Measurements from ENCODE around the gene TTI1.

TTI1 gene

DNA sequence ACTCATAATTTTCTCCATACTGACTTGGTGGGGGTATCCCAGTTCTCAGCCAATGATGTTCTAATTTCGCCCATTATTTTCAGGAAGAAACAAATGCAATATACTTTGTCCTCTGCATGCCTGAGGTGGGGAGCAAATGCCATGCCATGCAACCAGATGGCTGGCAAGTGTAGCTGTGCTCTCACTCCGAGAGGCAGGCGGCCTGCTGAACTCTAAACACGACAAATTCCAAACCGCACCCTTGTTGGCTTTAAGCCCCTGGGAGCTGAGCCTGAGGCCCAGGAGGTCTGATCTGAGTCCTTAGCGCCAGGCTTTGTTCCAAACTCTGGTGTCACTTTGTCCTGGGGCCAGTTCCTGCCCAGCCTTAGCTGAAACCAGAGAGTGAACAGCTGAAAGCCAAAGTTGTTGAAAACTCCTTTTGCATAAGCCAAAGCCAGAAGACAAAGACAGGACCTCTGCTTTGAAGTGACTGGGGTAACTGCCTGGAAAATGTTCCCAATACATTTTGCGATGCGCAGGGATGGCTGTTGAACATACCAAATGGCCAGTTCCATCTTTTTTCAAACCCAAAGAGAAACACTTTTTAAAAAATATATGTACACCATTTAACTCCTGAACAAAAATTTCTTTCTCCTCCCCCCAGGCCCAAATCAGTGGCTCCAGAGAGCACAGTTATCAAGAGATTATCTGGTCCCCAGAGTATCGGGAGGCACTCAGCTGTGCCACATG is 46.2 kb downstream of the TTI1 start:
- no peaks in the 10 kb centered on the region for H3K36me3 ChIP-seq (replicated peaks)
- no peak overlapping the region for H3K4me3 ChIP-seq (ENCODE audit: low read depth, low read length)
- no peaks in the 10 kb centered on the region for H3K27me3 ChIP-seq (replicated peaks)
- H3K27ac ChIP-seq: no peak overlapping the region
- no peak for DNase-seq
- TF ChIP-seq, protein P1, sequence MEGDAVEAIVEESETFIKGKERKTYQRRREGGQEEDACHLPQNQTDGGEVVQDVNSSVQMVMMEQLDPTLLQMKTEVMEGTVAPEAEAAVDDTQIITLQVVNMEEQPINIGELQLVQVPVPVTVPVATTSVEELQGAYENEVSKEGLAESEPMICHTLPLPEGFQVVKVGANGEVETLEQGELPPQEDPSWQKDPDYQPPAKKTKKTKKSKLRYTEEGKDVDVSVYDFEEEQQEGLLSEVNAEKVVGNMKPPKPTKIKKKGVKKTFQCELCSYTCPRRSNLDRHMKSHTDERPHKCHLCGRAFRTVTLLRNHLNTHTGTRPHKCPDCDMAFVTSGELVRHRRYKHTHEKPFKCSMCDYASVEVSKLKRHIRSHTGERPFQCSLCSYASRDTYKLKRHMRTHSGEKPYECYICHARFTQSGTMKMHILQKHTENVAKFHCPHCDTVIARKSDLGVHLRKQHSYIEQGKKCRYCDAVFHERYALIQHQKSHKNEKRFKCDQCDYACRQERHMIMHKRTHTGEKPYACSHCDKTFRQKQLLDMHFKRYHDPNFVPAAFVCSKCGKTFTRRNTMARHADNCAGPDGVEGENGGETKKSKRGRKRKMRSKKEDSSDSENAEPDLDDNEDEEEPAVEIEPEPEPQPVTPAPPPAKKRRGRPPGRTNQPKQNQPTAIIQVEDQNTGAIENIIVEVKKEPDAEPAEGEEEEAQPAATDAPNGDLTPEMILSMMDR (IDR thresholded peaks at IDR 0.05; ENCODE audit: low read depth, low read length, missing control alignments): no peak
- in situ Hi-C loops (cut with HindIII; ENCODE audit: low pct_ligation_motif_present, low sequenced_read_pairs): no loop called here

DNA sequence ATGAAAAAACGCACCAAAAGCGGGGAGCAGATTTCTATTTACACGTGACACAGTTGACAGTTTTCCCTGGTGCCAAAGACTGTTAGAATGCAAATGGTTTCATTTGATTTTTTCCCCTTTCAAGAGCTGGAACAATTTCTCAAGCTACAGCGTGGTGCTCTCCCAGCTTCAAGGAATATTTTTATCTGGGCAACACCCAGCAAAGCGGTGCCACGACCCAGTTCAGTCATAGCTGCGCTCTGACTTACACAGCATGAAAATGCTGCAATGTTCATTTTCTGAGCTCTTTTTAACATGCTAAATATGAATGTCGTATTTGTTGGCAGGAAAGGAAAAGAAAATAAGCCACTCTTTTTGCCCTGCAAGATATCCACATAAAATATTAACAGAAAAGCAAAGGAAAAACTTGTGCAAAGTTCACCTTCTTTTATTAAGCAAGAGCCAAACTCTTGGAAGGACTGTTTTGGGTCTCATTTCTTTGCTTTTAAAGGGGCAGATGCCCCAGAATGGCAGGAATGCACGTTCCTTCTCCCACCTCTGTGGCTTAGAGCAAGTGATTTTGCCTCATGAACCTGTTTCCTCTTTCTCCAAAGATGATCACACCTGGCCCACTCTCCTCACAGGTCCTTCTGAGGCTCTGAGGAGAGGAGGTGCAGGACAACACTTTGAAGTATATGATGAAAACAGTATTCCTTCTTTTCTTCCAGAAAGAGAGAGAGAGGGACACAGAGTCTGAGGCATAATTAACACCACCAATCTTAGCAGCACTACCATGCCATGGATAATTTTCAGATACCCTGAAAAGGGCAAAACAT is 47.0 kb downstream of the TTI1 start:
- DNase-seq: no peak
- peaks cover 2% of the 10 kb centered on the region for H3K36me3 ChIP-seq (replicated peaks)
- TF ChIP-seq, protein P1 (IDR thresholded peaks at IDR 0.05; ENCODE audit: low read depth, low read length, missing control alignments): no peak
- in situ Hi-C loops (cut with HindIII; ENCODE audit: low pct_ligation_motif_present, low sequenced_read_pairs): no loop called here
- H3K4me3 ChIP-seq (ENCODE audit: low read depth, low read length): no peak overlapping the region
- H3K27me3 ChIP-seq (replicated peaks): no peaks in the 10 kb centered on the region
- H3K27ac ChIP-seq: no peak overlapping the region

DNA sequence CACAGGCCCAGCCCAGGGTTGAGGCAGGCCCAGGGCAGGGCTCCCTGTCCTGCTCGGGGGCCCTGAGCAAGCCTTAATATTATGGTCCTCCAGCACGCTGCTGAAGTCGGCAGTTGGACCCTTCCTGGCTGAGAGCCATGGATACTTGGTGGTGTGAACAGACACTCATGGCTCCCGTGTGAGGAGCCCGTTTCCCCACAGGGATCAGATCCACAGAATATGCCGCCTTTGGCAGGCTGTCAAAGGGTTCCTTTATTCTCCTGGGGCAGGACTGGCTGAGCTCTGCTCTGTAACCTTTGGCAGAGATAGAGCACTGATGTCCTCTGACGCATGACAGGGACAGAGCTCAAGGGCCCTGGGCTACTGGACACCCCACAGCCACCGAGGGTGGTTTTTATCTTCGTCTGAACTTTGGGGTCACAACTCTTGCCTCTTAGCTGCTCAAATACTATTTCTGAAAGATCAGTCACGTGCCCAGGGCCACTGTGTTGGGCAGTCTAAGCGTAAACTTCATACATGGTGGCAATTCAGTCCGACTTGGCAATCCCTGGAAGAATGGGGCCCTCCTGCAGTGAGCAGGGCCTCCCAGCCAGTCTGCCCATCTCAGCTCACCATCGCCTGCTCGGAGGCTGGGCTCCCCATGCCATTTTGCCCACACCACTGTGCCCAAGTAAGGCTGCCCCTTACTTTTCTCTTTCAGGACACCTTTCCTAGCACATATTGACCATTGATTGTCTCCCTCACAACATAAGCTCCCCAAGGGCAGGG is 49.1 kb downstream of the TTI1 start:
- Histone ChIP-seq H3K36me3 (replicated peaks) (peaks cover 2% of the 10 kb centered on the region), H3K4me3 (ENCODE audit: low read depth, low read length) (no peak overlapping the region), H3K27ac (no peak overlapping the region), H3K27me3 (replicated peaks) (no peaks in the 10 kb centered on the region)
- TF ChIP-seq, protein P1 (IDR thresholded peaks at IDR 0.05; ENCODE audit: low read depth, low read length, missing control alignments): no peak
- in situ Hi-C loops (cut with HindIII; ENCODE audit: low pct_ligation_motif_present, low sequenced_read_pairs): no loop called here
- no peak for DNase-seq

DNA sequence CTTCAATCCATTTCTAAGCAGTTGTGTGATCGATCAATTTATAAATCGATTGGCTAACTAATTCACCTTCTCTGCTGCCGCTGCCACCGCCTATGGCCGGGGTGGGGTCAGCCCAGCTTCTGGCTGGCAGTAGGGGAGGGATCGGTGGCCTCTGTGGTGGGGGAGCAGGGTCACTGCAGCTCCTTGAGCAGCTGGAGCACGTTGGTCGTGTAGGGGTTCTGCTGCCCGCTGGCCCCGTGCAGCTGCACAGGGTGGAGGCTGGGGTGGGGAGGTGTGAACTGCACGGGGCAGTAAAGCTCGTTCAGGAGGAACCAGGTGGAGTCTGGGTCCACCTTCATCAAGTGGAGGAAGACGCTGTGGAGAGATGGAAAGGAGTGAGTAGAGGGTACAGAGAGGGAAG is 50.0 kb downstream of the TTI1 start:
- DNase-seq: no peak
- TF ChIP-seq, protein P1 (IDR thresholded peaks at IDR 0.05; ENCODE audit: low read depth, low read length, missing control alignments): no peak
- H3K36me3 ChIP-seq (replicated peaks): peaks cover 2% of the 10 kb centered on the region

DNA sequence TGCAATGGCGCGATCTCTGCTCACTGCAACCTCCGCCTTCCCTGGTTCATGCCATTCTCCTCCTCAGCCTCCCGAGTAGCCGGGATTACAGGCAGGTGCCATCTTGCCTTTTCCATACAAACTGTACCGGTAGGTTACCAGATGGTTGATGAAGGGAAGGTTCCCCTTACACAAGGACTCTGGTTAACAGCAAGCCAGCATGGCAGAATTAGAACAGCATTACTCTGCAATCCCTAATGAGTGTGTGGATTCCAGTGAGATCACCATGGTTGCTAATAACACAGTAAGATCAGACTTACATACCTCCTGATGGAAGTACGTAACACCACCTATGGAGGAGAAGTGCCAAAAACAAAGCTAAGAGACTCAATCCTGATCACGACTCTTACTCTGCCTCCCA is 51.7 kb downstream of the TTI1 start:
- DNase-seq: no peak
- H3K27ac ChIP-seq: no peak overlapping the region
- TF ChIP-seq, protein P1 (IDR thresholded peaks at IDR 0.05; ENCODE audit: low read depth, low read length, missing control alignments): no peak
- H3K36me3 ChIP-seq (replicated peaks): peaks cover 2% of the 10 kb centered on the region
- H3K27me3 ChIP-seq (replicated peaks): no peaks in the 10 kb centered on the region
- in situ Hi-C loops (cut with HindIII; ENCODE audit: low pct_ligation_motif_present, low sequenced_read_pairs): no loop called here
- no peak overlapping the region for H3K4me3 ChIP-seq (ENCODE audit: low read depth, low read length)

More for the DNA sequence above, 50.0 kb downstream of the TTI1 start:
- in situ Hi-C loops (cut with HindIII; ENCODE audit: low pct_ligation_motif_present, low sequenced_read_pairs): no loop called here
- H3K4me3 ChIP-seq (ENCODE audit: low read depth, low read length): no peak overlapping the region
- no peaks in the 10 kb centered on the region for H3K27me3 ChIP-seq (replicated peaks)
- H3K27ac ChIP-seq: no peak overlapping the region
